Measurements from ENCODE around the gene ARHGAP32.

ARHGAP32 gene

DNA sequence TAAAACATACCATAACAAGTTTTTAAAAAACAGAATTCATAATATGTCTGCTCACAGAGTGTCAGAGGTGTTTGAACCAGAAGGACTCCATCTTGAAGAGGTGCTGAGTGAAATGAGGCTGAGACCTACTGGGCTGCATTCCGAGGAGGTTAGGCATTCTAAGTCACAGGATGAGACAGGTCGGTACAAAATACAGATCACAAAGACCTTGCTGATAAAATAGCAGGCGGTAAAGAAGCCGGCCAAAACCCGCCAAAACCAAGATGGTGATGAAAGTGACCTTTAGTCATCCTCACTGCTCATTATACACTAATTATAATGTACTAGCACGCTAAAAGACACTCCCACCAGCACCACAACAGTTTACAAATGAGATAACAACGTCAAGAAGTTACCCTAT, 116.4 kb downstream of the ARHGAP32 start:
- H3K27ac ChIP-seq = no peak overlapping the region
- TF ChIP-seq ZFX (IDR thresholded peaks at IDR 0.05; ENCODE audit: borderline replicate concordance) = no peak
- TF ChIP-seq, protein P1, sequence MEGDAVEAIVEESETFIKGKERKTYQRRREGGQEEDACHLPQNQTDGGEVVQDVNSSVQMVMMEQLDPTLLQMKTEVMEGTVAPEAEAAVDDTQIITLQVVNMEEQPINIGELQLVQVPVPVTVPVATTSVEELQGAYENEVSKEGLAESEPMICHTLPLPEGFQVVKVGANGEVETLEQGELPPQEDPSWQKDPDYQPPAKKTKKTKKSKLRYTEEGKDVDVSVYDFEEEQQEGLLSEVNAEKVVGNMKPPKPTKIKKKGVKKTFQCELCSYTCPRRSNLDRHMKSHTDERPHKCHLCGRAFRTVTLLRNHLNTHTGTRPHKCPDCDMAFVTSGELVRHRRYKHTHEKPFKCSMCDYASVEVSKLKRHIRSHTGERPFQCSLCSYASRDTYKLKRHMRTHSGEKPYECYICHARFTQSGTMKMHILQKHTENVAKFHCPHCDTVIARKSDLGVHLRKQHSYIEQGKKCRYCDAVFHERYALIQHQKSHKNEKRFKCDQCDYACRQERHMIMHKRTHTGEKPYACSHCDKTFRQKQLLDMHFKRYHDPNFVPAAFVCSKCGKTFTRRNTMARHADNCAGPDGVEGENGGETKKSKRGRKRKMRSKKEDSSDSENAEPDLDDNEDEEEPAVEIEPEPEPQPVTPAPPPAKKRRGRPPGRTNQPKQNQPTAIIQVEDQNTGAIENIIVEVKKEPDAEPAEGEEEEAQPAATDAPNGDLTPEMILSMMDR (IDR thresholded peaks at IDR 0.05) = no peak

- no peak overlapping the region for H3K27ac ChIP-seq
- TF ChIP-seq, protein P1 (IDR thresholded peaks at IDR 0.05) = no peak
- TF ChIP-seq ZFX (IDR thresholded peaks at IDR 0.05; ENCODE audit: borderline replicate concordance) = no peak
Measured at GRCh38 chr11:129067454-129067853, 124.7 kb downstream of the ARHGAP32 start.

GRCh38 chr11:129066229-129066628, 125.9 kb downstream of the ARHGAP32 start:
- no peak for TF ChIP-seq ZFX (IDR thresholded peaks at IDR 0.05; ENCODE audit: borderline replicate concordance)
- TF ChIP-seq, protein P1 (IDR thresholded peaks at IDR 0.05) = no peak
- no peak overlapping the region for H3K27ac ChIP-seq

- TF ChIP-seq, protein P1 (IDR thresholded peaks at IDR 0.05) = no peak
- no peak for TF ChIP-seq ZFX (IDR thresholded peaks at IDR 0.05; ENCODE audit: borderline replicate concordance)
- H3K27ac ChIP-seq = no peak overlapping the region
Measured at GRCh38 chr11:129063118-129063517, 129.0 kb downstream of the ARHGAP32 start.

- H3K27ac ChIP-seq = no peak overlapping the region
- TF ChIP-seq, protein P1 (IDR thresholded peaks at IDR 0.05) = no peak
- TF ChIP-seq ZFX (IDR thresholded peaks at IDR 0.05; ENCODE audit: borderline replicate concordance) = no peak
Measured at GRCh38 chr11:129061492-129062230, 130.5 kb downstream of the ARHGAP32 start.

GRCh38 chr11:129056916-129057315, 135.2 kb downstream of the ARHGAP32 start:
- TF ChIP-seq, protein P1 (IDR thresholded peaks at IDR 0.05) = no peak
- TF ChIP-seq ZFX (IDR thresholded peaks at IDR 0.05; ENCODE audit: borderline replicate concordance) = no peak
- H3K27ac ChIP-seq = no peak overlapping the region

DNA sequence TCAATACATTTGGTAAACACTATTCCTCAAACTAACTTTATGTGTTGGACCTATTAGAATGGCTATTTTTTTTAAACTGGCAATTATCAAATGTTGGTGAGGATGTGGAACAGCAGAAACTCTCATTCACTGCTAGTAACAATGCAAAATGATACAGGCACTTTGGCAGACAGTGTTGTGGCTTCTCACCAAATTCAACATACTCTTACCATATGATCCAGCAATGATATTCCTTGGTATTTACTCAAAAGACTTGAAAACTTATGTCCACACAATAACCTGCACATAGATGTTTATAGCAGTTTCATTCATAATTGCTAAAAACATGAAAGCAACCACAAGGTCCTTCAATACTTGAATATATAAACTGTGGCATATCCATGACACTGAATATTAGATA, 136.9 kb downstream of the ARHGAP32 start:
- TF ChIP-seq ZFX (IDR thresholded peaks at IDR 0.05; ENCODE audit: borderline replicate concordance) = no peak
- TF ChIP-seq, protein P1 (IDR thresholded peaks at IDR 0.05) = no peak
- no peak overlapping the region for H3K27ac ChIP-seq

Data from 22Rv1 (cell line).